Lower lobe of right lung (tissue), 2 donors: ENCODE results near the gene SRRM3. TPM values are rescaled to one million over a fixed set of nuclear protein-coding genes. Genes with fewer than 3 reads are reported as not detected.
A peak's percentile ranks its signal among the peaks of the same experiment; 100 is the strongest.

Source experiments
- ATAC-seq, 2 donors: fragments of 200-7000 bp; cut with Tn5 transposase; one replicate each; pipeline ENCODE4 v1.9.1; 2020 to 2022; ENCODE audit warnings: mild to moderate bottlenecking in 2 of 2, moderate library complexity in 2 of 2
- DNase-seq: peaks from one replicate; pipeline ENCODE4 v3.0.0-alpha.2; 2020
- H3K27ac ChIP-seq: fragments of 200-600 bp; one replicate; pipeline ENCODE4 v1.8.0; 2022
- H3K27me3 ChIP-seq: fragments of 200-600 bp; one replicate; pipeline ENCODE4 v1.8.0; 2022; ENCODE audit warnings: low read depth
- H3K36me3 ChIP-seq: fragments of 200-600 bp; one replicate; pipeline ENCODE4 v1.8.0; 2022; ENCODE audit warnings: mild to moderate bottlenecking
- H3K4me1 ChIP-seq: fragments of 200-600 bp; one replicate; pipeline ENCODE4 v1.8.0; 2022
- H3K4me3 ChIP-seq: fragments of 200-600 bp; one replicate; pipeline ENCODE4 v1.8.0; 2022; ENCODE audit warnings: mild to moderate bottlenecking
- H3K9me3 ChIP-seq: fragments of 200-600 bp; one replicate; pipeline ENCODE4 v1.8.0; 2022
- intact Hi-C: fragments of 100-400 bp; cut with DNase I; formaldehyde crosslinking; loops from one replicate; pipeline ENCODE4 v1.11.0; 2022
- total RNA-seq: library from RNA; stranded (reverse); fragmentation: NEBNext Ultra II Directional; extraction: Animal tissue kit (Norgen Biotek cat#: 25700); gene quantifications from one replicate; pipeline ENCODE4 v1.2.1, GENCODE V29; 2021
- TF ChIP-seq, protein P1 (sequence below): fragments of 200-600 bp; IDR thresholded peaks from one replicate; pipeline ENCODE4 v1.8.0; 2022; ENCODE audit warnings: antibody characterized with exemption, mild to moderate bottlenecking
- donor health status: DM: no; HTN: yes; CAD: no; lungs with severe emphysema.

Gene SRRM3
- total RNA-seq, 1 donor from 2014 or later = 0.86 TPM

DNA sequence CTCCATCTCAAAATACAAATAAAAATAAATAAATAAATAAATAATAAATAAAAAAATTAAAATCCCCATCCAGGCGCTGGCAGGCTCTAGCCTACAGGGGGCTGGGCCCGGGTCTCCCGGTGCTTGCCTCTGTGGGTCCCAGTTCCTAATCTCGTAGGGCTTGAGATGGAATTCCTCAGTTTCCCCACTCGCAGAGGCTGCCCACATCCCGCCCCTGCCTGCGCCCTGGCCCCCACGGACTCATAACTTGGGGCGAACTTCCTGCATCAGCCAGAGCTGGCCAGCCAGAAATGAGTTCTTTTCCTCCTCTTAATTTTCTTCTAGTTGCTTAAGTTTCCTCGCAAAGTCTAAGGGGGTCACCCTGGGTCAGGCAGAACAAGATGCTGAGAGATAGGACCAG is 22.0 kb upstream of the SRRM3 start:
- peaks cover 2% of the 10 kb centered on the region for H3K27me3 ChIP-seq
- no peak for ATAC-seq
- no peak overlapping the region for H3K27ac ChIP-seq
- H3K36me3 ChIP-seq = no peaks in the 10 kb centered on the region
- H3K4me1 ChIP-seq = peaks cover 4% of the 10 kb centered on the region
- no peak overlapping the region for H3K4me3 ChIP-seq
- no peaks in the 10 kb centered on the region for H3K9me3 ChIP-seq
- intact Hi-C loops = no loop called here
- DNase-seq = no peak
- TF ChIP-seq, protein P1, sequence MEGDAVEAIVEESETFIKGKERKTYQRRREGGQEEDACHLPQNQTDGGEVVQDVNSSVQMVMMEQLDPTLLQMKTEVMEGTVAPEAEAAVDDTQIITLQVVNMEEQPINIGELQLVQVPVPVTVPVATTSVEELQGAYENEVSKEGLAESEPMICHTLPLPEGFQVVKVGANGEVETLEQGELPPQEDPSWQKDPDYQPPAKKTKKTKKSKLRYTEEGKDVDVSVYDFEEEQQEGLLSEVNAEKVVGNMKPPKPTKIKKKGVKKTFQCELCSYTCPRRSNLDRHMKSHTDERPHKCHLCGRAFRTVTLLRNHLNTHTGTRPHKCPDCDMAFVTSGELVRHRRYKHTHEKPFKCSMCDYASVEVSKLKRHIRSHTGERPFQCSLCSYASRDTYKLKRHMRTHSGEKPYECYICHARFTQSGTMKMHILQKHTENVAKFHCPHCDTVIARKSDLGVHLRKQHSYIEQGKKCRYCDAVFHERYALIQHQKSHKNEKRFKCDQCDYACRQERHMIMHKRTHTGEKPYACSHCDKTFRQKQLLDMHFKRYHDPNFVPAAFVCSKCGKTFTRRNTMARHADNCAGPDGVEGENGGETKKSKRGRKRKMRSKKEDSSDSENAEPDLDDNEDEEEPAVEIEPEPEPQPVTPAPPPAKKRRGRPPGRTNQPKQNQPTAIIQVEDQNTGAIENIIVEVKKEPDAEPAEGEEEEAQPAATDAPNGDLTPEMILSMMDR = no peak

DNA sequence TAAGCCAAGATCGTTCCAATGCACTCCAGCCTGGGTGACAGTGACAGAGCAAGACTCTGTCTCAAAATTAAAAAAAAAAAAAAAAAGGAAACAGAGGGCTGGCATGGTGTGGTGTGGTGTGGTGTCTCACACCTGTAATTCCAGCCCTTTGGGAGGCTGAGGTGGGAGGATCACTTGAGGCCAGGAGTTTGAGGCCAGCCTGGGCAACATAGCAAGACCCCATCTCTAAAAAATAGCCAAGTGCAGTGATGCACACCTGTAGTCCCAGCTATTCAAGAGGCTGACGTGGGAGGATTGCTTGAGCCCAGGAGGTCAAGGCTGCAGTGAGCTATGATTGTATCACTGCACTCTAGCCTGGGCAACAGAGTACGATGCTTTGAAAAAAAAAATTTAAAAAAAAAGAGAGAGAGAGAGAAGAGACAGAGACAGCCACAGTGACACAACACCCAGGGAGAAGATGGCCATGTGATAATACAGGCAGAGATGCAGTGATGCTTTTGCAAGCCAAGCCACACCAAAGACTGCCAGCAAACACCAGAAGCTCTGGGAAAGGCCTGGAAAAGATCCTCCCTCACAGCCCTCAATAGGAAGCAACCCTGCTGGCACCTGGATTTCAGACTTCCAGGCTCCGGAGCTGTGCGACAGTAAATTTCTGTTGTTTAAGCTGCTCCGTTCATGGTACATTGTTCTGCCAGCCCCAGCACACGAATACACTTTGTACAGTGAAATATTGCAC is 19.3 kb upstream of the SRRM3 start:
- ATAC-seq = no peak
- intact Hi-C loops = no loop called here

DNA sequence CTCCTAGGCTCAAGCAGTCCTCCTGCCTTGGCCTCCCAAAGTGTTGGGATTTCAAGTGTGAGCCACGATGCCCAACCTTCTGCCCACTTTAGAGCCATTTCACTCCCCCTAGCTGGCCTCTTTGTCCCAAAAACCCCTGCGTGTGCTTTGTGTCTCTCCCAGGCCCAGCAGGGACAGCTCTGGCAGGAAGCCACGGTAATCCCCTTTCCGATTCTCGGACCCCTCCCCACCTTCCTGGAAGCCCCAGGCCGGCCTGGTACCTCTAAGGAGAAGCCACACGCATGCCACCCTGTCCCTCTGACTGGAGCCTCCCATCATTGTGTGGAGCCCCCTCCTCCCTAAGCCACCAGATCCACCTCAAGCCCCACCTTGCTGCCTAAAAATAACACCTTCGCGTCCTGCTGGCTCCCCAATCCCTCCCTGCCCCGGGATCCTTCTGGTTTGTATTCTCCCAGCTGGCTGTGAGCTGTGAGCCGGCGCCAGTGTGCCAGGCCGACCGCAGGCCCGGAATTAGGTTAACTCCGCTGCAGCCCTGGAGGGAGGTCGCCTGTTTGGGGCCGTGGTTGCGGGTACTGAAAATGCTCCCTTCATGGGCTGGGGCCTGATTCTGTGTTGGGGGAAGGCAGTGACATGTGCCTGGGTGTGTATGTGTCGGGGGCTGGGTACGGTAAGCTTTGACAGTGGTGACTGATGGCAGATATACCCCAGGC is 16.4 kb upstream of the SRRM3 start:
- ATAC-seq (no peak), DNase-seq (no peak)
- Histone ChIP-seq H3K4me1 (no peaks in the 10 kb centered on the region), H3K36me3 (no peaks in the 10 kb centered on the region), H3K4me3 (no peak overlapping the region), H3K27ac (no peak overlapping the region), H3K9me3 (no peaks in the 10 kb centered on the region), H3K27me3 (peaks cover 8% of the 10 kb centered on the region)
- TF ChIP-seq, protein P1 = no peak
- intact Hi-C loops = no loop called here

More for the DNA sequence above, 19.3 kb upstream of the SRRM3 start:
- Histone ChIP-seq H3K4me1 (peaks cover 4% of the 10 kb centered on the region), H3K36me3 (no peaks in the 10 kb centered on the region), H3K27me3 (peaks cover 8% of the 10 kb centered on the region), H3K4me3 (no peak overlapping the region), H3K27ac (no peak overlapping the region), H3K9me3 (no peaks in the 10 kb centered on the region)
- DNase-seq = no peak
- TF ChIP-seq, protein P1 = no peak

DNA sequence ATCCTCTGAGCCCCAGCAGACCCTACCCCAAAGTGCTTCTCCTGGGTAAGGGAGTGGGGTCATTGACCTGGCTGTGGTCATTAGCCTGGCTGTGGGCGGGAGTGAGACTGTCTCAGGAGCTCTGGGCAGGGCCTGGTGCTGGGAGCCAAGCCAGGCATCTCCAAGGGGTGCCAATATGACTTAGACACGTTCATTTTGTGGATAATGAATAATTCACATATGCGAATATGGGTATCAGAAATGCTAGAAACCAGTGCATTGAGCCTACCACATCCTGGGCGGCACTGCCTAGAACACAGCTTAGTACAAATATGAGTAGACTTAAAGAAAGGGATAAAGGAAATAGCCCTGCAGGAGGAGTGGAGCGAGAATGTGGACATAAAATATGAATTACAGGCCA is 14.4 kb upstream of the SRRM3 start:
- intact Hi-C loops = no loop called here

DNA sequence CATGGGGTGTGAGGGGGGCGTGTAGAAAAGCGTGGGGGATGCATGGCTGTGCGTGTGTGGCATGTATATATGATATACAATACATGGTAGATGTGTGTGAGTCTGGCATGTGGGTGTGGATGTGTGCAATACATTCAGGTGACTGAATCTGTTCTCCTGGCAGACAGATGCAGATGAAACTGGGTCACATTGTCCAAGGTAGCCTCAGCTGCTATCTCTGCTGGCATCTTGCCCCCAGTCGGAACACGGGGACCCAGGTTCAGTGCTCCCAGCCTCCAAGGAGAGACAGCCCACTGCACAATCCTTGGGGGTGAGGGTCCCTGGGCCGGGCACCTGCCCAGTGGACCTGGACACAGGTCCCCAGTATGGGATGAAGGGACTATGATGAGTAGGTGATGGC is 12.4 kb upstream of the SRRM3 start:
- H3K4me1 ChIP-seq = no peaks in the 10 kb centered on the region
- H3K4me3 ChIP-seq = no peak overlapping the region
- peaks cover 8% of the 10 kb centered on the region for H3K9me3 ChIP-seq
- peak in 1 of 2 donors; percentile 12 for ATAC-seq
- H3K27me3 ChIP-seq = peaks cover 8% of the 10 kb centered on the region
- TF ChIP-seq, protein P1 = no peak
- DNase-seq = no peak
- no peaks in the 10 kb centered on the region for H3K36me3 ChIP-seq
- no peak overlapping the region for H3K27ac ChIP-seq
- intact Hi-C loops = no loop called here

More for the DNA sequence above, 14.4 kb upstream of the SRRM3 start:
- Histone ChIP-seq H3K27ac (no peak overlapping the region), H3K4me1 (no peaks in the 10 kb centered on the region), H3K4me3 (no peak overlapping the region), H3K36me3 (no peaks in the 10 kb centered on the region), H3K27me3 (peaks cover 8% of the 10 kb centered on the region), H3K9me3 (peaks cover 8% of the 10 kb centered on the region)
- ATAC-seq (no peak), DNase-seq (no peak)
- TF ChIP-seq, protein P1 = no peak
